Naive B cell (primary cell): ENCODE measurements around the gene KRT73. TPM values are rescaled to one million over a fixed set of nuclear protein-coding genes. Genes with fewer than 3 reads are reported as not detected.
A peak's percentile ranks its signal among the peaks of the same experiment; 100 is the strongest.

ENCODE experiments used
- ATAC-seq, 2 donors: fragments of 150-1000 bp; cut with Tn5 transposase; 2 replicates each; pipeline ENCODE4 v1.10.0; 2021; ENCODE audit warnings: low read depth in 2 of 2, mild to moderate bottlenecking in 2 of 2, moderate library complexity in 2 of 2
- DNase-seq: peaks from one replicate; pipeline ENCODE4 v3.0.0; 2022
- H3K27ac Mint-ChIP-seq, 6 donors: one replicate each; pipeline ENCODE4 v1.8.0; 2020 to 2022; ENCODE audit warnings: mild to moderate bottlenecking in 6 of 6, mixed read lengths in 6 of 6, moderate library complexity in 5 of 6, inconsistent platforms in 2 of 6
- H3K27me3 Mint-ChIP-seq, 3 donors: one replicate each; pipeline ENCODE4 v1.8.0; 2021 to 2022; ENCODE audit warnings: mixed read lengths in 3 of 3, mild to moderate bottlenecking in 1 of 3
- H3K36me3 Mint-ChIP-seq, 2 donors: one replicate each; pipeline ENCODE4 v1.8.0; 2020 to 2022; ENCODE audit warnings: mixed read lengths in 2 of 2, inconsistent platforms in 1 of 2, mild to moderate bottlenecking in 1 of 2
- H3K4me1 Mint-ChIP-seq, 3 donors: one replicate each; pipeline ENCODE4 v1.8.0; 2020 to 2022; ENCODE audit warnings: mixed read lengths in 3 of 3, inconsistent platforms in 1 of 3, mild to moderate bottlenecking in 1 of 3, moderate library complexity in 1 of 3
- H3K4me3 Mint-ChIP-seq, 8 donors: one replicate each; pipeline ENCODE4 v1.8.0; 2020 to 2022; ENCODE audit warnings: mild to moderate bottlenecking in 8 of 8, mixed read lengths in 8 of 8, moderate library complexity in 8 of 8, inconsistent platforms in 2 of 8
- H3K9me3 Mint-ChIP-seq, 7 donors: one replicate each; pipeline ENCODE4 v1.8.0; 2020 to 2022; ENCODE audit warnings: mixed read lengths in 7 of 7, mild to moderate bottlenecking in 5 of 7, inconsistent platforms in 2 of 7, moderate library complexity in 1 of 7
- polyA plus RNA-seq, 6 donors: library from polyadenylated mRNA; unstranded; fragments of 300-500 nt; fragmentation: Illumina TruSeq; gene quantifications; one replicate each; pipeline ENCODE4 v1.2.3, GENCODE V29; 2021; ENCODE audit warnings: low read depth in 6 of 6

The KRT73 gene
- polyA plus RNA-seq, 6 donors from 2014 or later, result not detected

GRCh38 chr12:52655720-52656124 is 37.4 kb upstream of the KRT73 start:
- peaks cover 11 to 53% (median 45%) of the 10 kb centered on the region in 3 donors for H3K27me3 Mint-ChIP-seq
- H3K36me3 Mint-ChIP-seq, result no peaks in the 10 kb centered on the region

GRCh38 chr12:52655251-52655650 is 36.9 kb upstream of the KRT73 start:
- ATAC-seq (no peak), DNase-seq (no peak)
- H3K4me3 Mint-ChIP-seq, result no peak overlapping the region
- no peak overlapping the region for H3K27ac Mint-ChIP-seq
- no peaks in the 10 kb centered on the region for H3K4me1 Mint-ChIP-seq
- no peaks in the 10 kb centered on the region for H3K36me3 Mint-ChIP-seq
- H3K9me3 Mint-ChIP-seq, result peaks cover 0 to 13% (median 0%) of the 10 kb centered on the region in 7 donors
- peaks cover 11 to 53% (median 45%) of the 10 kb centered on the region in 3 donors for H3K27me3 Mint-ChIP-seq

More at GRCh38 chr12:52655720-52656124, 37.4 kb upstream of the KRT73 start:
- peaks cover 0 to 13% (median 0%) of the 10 kb centered on the region in 7 donors for H3K9me3 Mint-ChIP-seq
- no peak overlapping the region for H3K4me3 Mint-ChIP-seq
- H3K4me1 Mint-ChIP-seq, result no peaks in the 10 kb centered on the region
- no peak for DNase-seq
- no peak overlapping the region for H3K27ac Mint-ChIP-seq
- ATAC-seq, result no peak

- peaks cover 10 to 35% (median 29%) of the 10 kb centered on the region in 3 donors for H3K27me3 Mint-ChIP-seq
- no peak within 1 kb of the TSS for H3K4me3 Mint-ChIP-seq
- H3K9me3 Mint-ChIP-seq, result peaks cover 0 to 13% (median 0%) of the 10 kb centered on the region in 7 donors
- H3K36me3 Mint-ChIP-seq, result no peaks in the 10 kb centered on the region
- H3K27ac Mint-ChIP-seq, result no peak within 1 kb of the TSS
- no peaks in the 10 kb centered on the region for H3K4me1 Mint-ChIP-seq
- DNase-seq, result no peak
- ATAC-seq, result no peak
These were observed 33.4 kb upstream of the KRT73 start, which contains the start of gene KRT2 for GRCh38 chr12:52651726-52652261. TSS of gene KRT2 (minus strand) at chr12:52652211. CDS start at chr12:52652142, 69 bp downstream.

GRCh38 chr12:52650520-52651081 is 32.2 kb upstream of the KRT73 start:
- no peaks in the 10 kb centered on the region for H3K36me3 Mint-ChIP-seq
- peak overlapping the region in 1 of 6 donors; percentile 73 for H3K27ac Mint-ChIP-seq
- H3K4me1 Mint-ChIP-seq, result no peaks in the 10 kb centered on the region
- ATAC-seq (no peak), DNase-seq (no peak)
- no peak overlapping the region for H3K4me3 Mint-ChIP-seq
- peaks cover 0 to 13% (median 1%) of the 10 kb centered on the region in 7 donors for H3K9me3 Mint-ChIP-seq
- H3K27me3 Mint-ChIP-seq, result peaks cover 8 to 23% (median 20%) of the 10 kb centered on the region in 3 donors

GRCh38 chr12:52649066-52649465 is 30.7 kb upstream of the KRT73 start:
- Mint-ChIP-seq H3K4me3 (no peak overlapping the region), H3K4me1 (no peaks in the 10 kb centered on the region), H3K27me3 (peaks cover 10 to 24% (median 10%) of the 10 kb centered on the region in 3 donors), H3K9me3 (peaks cover 0 to 13% (median 1%) of the 10 kb centered on the region in 7 donors), H3K36me3 (no peaks in the 10 kb centered on the region), H3K27ac (no peak overlapping the region)
- DNase-seq (no peak), ATAC-seq (no peak)

GRCh38 chr12:52648012-52648550 is 29.7 kb upstream of the KRT73 start:
- Mint-ChIP-seq H3K27me3 (peaks cover 10 to 28% (median 10%) of the 10 kb centered on the region in 3 donors), H3K4me3 (no peak overlapping the region), H3K4me1 (no peaks in the 10 kb centered on the region)

GRCh38 chr12:52647601-52648000 is 29.2 kb upstream of the KRT73 start:
- no peak for ATAC-seq
- no peak overlapping the region for H3K27ac Mint-ChIP-seq
- DNase-seq, result no peak
- no peaks in the 10 kb centered on the region for H3K4me1 Mint-ChIP-seq
- peaks cover 0 to 10% (median 1%) of the 10 kb centered on the region in 7 donors for H3K9me3 Mint-ChIP-seq
- no peaks in the 10 kb centered on the region for H3K36me3 Mint-ChIP-seq
- H3K4me3 Mint-ChIP-seq, result no peak overlapping the region
- peaks cover 10 to 30% (median 10%) of the 10 kb centered on the region in 3 donors for H3K27me3 Mint-ChIP-seq

More at GRCh38 chr12:52648012-52648550, 29.7 kb upstream of the KRT73 start:
- ATAC-seq (no peak), DNase-seq (no peak)
- Mint-ChIP-seq H3K27ac (no peak overlapping the region), H3K36me3 (no peaks in the 10 kb centered on the region), H3K9me3 (peaks cover 0 to 13% (median 1%) of the 10 kb centered on the region in 7 donors)

- DNase-seq, result no peak
- no peak for ATAC-seq
- no peak overlapping the region for H3K27ac Mint-ChIP-seq
- peaks cover 10 to 33% (median 18%) of the 10 kb centered on the region in 3 donors for H3K27me3 Mint-ChIP-seq
- peaks cover 0 to 1% (median 0%) of the 10 kb centered on the region in 7 donors for H3K9me3 Mint-ChIP-seq
- H3K4me3 Mint-ChIP-seq, result no peak overlapping the region
- no peaks in the 10 kb centered on the region for H3K36me3 Mint-ChIP-seq
- H3K4me1 Mint-ChIP-seq, result no peaks in the 10 kb centered on the region
These were observed 28.3 kb upstream of the KRT73 start for GRCh38 chr12:52646613-52647012.

GRCh38 chr12:52645982-52646381 is 27.6 kb upstream of the KRT73 start:
- DNase-seq (no peak), ATAC-seq (no peak)
- no peak overlapping the region for H3K4me3 Mint-ChIP-seq
- peak overlapping the region in 1 of 6 donors; percentile 3 for H3K27ac Mint-ChIP-seq
- H3K27me3 Mint-ChIP-seq, result peaks cover 10 to 33% (median 20%) of the 10 kb centered on the region in 3 donors
- no peaks in the 10 kb centered on the region for H3K4me1 Mint-ChIP-seq
- H3K9me3 Mint-ChIP-seq, result peaks cover 0 to 1% (median 0%) of the 10 kb centered on the region in 7 donors
- H3K36me3 Mint-ChIP-seq, result no peaks in the 10 kb centered on the region

GRCh38 chr12:52645120-52645761 is 26.9 kb upstream of the KRT73 start:
- Mint-ChIP-seq H3K4me3 (peak overlapping the region in 1 of 8 donors; percentile 69), H3K9me3 (peaks cover 0 to 1% (median 0%) of the 10 kb centered on the region in 7 donors), H3K36me3 (no peaks in the 10 kb centered on the region), H3K4me1 (no peaks in the 10 kb centered on the region), H3K27me3 (peaks cover 10 to 33% (median 20%) of the 10 kb centered on the region in 3 donors), H3K27ac (no peak overlapping the region)
- DNase-seq (no peak), ATAC-seq (no peak)

GRCh38 chr12:52644078-52644415 is 25.7 kb upstream of the KRT73 start:
- Mint-ChIP-seq H3K9me3 (peaks cover 0 to 1% (median 0%) of the 10 kb centered on the region in 7 donors), H3K36me3 (no peaks in the 10 kb centered on the region), H3K27ac (no peak overlapping the region), H3K4me3 (no peak overlapping the region), H3K27me3 (peaks cover 10 to 37% (median 20%) of the 10 kb centered on the region in 3 donors), H3K4me1 (no peaks in the 10 kb centered on the region)
- ATAC-seq, result no peak
- no peak for DNase-seq

GRCh38 chr12:52643233-52644077 is 25.1 kb upstream of the KRT73 start:
- Mint-ChIP-seq H3K27me3 (peaks cover 10 to 37% (median 20%) of the 10 kb centered on the region in 3 donors), H3K27ac (no peak overlapping the region), H3K4me1 (no peaks in the 10 kb centered on the region), H3K9me3 (peaks cover 0 to 1% (median 0%) of the 10 kb centered on the region in 7 donors), H3K36me3 (no peaks in the 10 kb centered on the region), H3K4me3 (no peak overlapping the region)
- DNase-seq (no peak), ATAC-seq (no peak)

- no peaks in the 10 kb centered on the region for H3K4me1 Mint-ChIP-seq
- H3K27ac Mint-ChIP-seq, result no peak overlapping the region
These were observed 23.1 kb upstream of the KRT73 start for GRCh38 chr12:52641468-52641867.

More at GRCh38 chr12:52641468-52641867, 23.1 kb upstream of the KRT73 start:
- ATAC-seq, result no peak
- H3K27me3 Mint-ChIP-seq, result peaks cover 5 to 33% (median 18%) of the 10 kb centered on the region in 3 donors
- H3K4me3 Mint-ChIP-seq, result no peak overlapping the region
- DNase-seq, result no peak
- H3K36me3 Mint-ChIP-seq, result no peaks in the 10 kb centered on the region
- H3K9me3 Mint-ChIP-seq, result no peaks in the 10 kb centered on the region
